ENCODE data around the gene ANKRD52. TPM values are rescaled to one million over a fixed set of nuclear protein-coding genes. Genes with fewer than 3 reads are reported as not detected.

ANKRD52 gene
- total and polyA plus RNA-seq, 2 of the 8 experiments (the other 6 are each of a cell fraction or from before 2014, with no cell fraction given), result 14.0 to 36.3 TPM

DNA sequence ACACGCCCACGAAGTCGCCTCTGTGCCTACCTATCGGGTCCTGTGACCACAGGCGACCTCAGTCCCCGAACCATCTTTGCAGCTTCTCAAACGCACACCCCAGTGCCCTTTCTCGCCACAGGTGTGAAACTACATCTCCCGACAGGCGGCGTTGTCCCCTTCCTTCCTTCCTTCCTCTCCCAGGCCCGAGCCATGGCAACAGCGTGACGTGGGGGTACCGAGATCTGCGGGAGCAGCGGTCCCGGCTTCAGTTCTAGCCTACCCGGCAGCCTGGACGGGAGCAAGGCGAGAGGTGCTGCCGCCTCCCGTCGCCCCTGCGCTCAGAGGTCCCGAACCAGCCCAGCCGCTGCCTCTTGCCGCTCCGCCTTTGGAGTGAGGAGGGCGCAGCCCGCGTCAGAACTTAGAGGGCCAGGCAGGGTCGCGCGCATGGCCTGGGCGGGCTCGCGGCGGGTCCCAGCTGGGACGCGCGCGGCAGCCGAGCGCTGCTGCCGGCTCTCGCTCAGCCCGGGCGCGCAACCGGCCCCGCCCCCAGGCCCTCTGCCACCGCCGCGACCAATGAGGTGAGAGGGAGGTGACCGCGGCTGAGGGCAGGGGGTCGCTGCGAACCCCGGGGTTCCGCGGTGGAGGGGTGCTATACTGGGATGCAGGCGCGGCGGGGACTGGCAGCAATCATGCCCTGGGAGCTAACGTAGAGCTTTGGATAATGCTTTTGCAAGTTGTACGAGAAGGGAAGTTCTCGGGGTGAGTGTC, 8.7 kb upstream of the ANKRD52 start, which contains the start of gene COQ10A (continued):
- TF ChIP-seq USF2 (IDR thresholded peaks at IDR 0.05; ENCODE audit: low read length) (no peak), NRF1 (IDR thresholded peaks at IDR 0.05; ENCODE audit: low read depth, low read length) (no peak), TCF12 (IDR thresholded peaks at IDR 0.05; ENCODE audit: low read depth, low read length) (0 out of 2 replicates have a peak, but pooled peaks have one; percentile 30), TAF1 (IDR thresholded peaks at IDR 0.05; ENCODE audit: low read depth, low read length) (peak; percentile 81), TEAD4 (IDR thresholded peaks at IDR 0.05; ENCODE audit: low read depth, low read length) (no peak), RFX5 (IDR thresholded peaks at IDR 0.05; ENCODE audit: borderline replicate concordance, low read depth, low read length) (peak; percentile 57), ASH2L (IDR thresholded peaks at IDR 0.05; ENCODE audit: low read length) (peak; percentile 85), POLR2A (IDR thresholded peaks at IDR 0.05; ENCODE audit: control extremely low read depth in 1 of 2, low read depth in 2 of 2, low read length in 2 of 2) (peak; percentile 51 to 85), SRF (IDR thresholded peaks at IDR 0.05; ENCODE audit: low read depth, low read length) (no peak), RAD21 (IDR thresholded peaks at IDR 0.05 in 1 of 2, conservative IDR thresholded peaks at IDR 0.05 in 1 of 2; ENCODE audit: low read depth in 2 of 2, low read length in 2 of 2) (peak in 1 of 2 experiments; percentile 1; a peak in 1 of 4 replicates)
- TF ChIP-seq, protein P1, sequence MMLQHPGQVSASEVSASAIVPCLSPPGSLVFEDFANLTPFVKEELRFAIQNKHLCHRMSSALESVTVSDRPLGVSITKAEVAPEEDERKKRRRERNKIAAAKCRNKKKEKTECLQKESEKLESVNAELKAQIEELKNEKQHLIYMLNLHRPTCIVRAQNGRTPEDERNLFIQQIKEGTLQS (IDR thresholded peaks at IDR 0.05; ENCODE audit: insufficient read depth, low read depth, low read length), result no peak

All from H1 (cell line).